OCI-LY3 (cell line): ENCODE results near the gene ZDHHC13.

Experiments used
- H2AFZ ChIP-seq: fragments of 200-600, 300-600 bp; shearing (Covaris generic); 2 replicates; pipeline ENCODE4 v1.6.0; 2014; ENCODE audit warnings: antibody characterized with exemption, low read depth, low read length
- H3K27ac ChIP-seq: fragments of 200-600, 300-600 bp; sonication (generic); 2 replicates; pipeline ENCODE4 v1.5.1; 2014; ENCODE audit warnings: mild to moderate bottlenecking, low read length, moderate library complexity, mixed read lengths
- H3K27me3 ChIP-seq: fragments of 200-600, 300-600 bp; sonication (generic); 2 replicates; pipeline ENCODE4 v1.6.1; 2014; ENCODE audit warnings: low read depth, low read length, mixed read lengths
- H3K36me3 ChIP-seq: fragments of 200-600, 300-600 bp; sonication (generic); replicated peaks from 2 replicates; pipeline ENCODE3; 2014; ENCODE audit warnings: low read depth, low read length, mixed read lengths
- H3K4me1 ChIP-seq: fragments of 300-600, 200-600 bp; sonication (generic); 2 replicates; pipeline ENCODE4 v1.6.1; 2014; ENCODE audit warnings: low read length, mixed read lengths
- H3K4me2 ChIP-seq: fragments of 200-600, 300-600 bp; sonication (generic); 2 replicates; pipeline ENCODE4 v1.6.1; 2014; ENCODE audit warnings: low read length, mixed read lengths
- H3K4me3 ChIP-seq: fragments of 300-600, 200-600 bp; sonication (generic); 2 replicates; pipeline ENCODE4 v1.5.1; 2014; ENCODE audit warnings: antibody characterized with exemption, mild to moderate bottlenecking, low read length, moderate library complexity
- H3K79me2 ChIP-seq: fragments of 300-600, 200-600 bp; shearing (Covaris generic); 2 replicates; pipeline ENCODE4 v1.6.1; 2014; ENCODE audit warnings: mild to moderate bottlenecking, low read length, mixed read lengths
- H3K9ac ChIP-seq: fragments of 300-600, 200-600 bp; shearing (Covaris generic); 2 replicates; pipeline ENCODE4 v1.6.0; 2014; ENCODE audit warnings: mild to moderate bottlenecking, low read length, moderate library complexity
- H3K9me3 ChIP-seq: fragments of 200-600, 300-600 bp; shearing (Covaris generic); 2 replicates; pipeline ENCODE4 v1.6.1; 2014; ENCODE audit warnings: low read length, mixed read lengths; ENCODE audit not compliant: insufficient read depth
- H4K20me1 ChIP-seq: fragments of 200-600, 300-600 bp; sonication (generic); 2 replicates; pipeline ENCODE4 v1.6.1; 2016; ENCODE audit warnings: low read length, mixed read lengths; ENCODE audit not compliant: insufficient read depth
- EZH2phosphoT487 ChIP-seq: fragments of 200-600 bp; shearing (Covaris generic); IDR thresholded peaks from 2 replicates; pipeline ENCODE4 v1.6.1; 2018; ENCODE audit warnings: antibody characterized with exemption, mixed run types, low read depth
- TF ChIP-seq, protein P1 (sequence below): fragments of 200-600, 300-600 bp; sonication (generic); IDR thresholded peaks from 2 replicates; pipeline ENCODE4 v1.5.1; 2014; ENCODE audit warnings: antibody characterized with exemption, low read length, low read depth

The ZDHHC13 gene, protein sequence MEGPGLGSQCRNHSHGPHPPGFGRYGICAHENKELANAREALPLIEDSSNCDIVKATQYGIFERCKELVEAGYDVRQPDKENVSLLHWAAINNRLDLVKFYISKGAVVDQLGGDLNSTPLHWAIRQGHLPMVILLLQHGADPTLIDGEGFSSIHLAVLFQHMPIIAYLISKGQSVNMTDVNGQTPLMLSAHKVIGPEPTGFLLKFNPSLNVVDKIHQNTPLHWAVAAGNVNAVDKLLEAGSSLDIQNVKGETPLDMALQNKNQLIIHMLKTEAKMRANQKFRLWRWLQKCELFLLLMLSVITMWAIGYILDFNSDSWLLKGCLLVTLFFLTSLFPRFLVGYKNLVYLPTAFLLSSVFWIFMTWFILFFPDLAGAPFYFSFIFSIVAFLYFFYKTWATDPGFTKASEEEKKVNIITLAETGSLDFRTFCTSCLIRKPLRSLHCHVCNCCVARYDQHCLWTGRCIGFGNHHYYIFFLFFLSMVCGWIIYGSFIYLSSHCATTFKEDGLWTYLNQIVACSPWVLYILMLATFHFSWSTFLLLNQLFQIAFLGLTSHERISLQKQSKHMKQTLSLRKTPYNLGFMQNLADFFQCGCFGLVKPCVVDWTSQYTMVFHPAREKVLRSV

GRCh38 chr11:19116971-19117759 is at the start of gene ZDHHC13:
Gene ZDHHC13, plus strand, starts transcription at chr11:19117168. Its CDS starts 82 bp downstream, at chr11:19117250.
- peak within 1 kb of the TSS; percentile 26; the same call in 1 of the 2 replicates for H3K27ac ChIP-seq
- TF ChIP-seq, protein P1, sequence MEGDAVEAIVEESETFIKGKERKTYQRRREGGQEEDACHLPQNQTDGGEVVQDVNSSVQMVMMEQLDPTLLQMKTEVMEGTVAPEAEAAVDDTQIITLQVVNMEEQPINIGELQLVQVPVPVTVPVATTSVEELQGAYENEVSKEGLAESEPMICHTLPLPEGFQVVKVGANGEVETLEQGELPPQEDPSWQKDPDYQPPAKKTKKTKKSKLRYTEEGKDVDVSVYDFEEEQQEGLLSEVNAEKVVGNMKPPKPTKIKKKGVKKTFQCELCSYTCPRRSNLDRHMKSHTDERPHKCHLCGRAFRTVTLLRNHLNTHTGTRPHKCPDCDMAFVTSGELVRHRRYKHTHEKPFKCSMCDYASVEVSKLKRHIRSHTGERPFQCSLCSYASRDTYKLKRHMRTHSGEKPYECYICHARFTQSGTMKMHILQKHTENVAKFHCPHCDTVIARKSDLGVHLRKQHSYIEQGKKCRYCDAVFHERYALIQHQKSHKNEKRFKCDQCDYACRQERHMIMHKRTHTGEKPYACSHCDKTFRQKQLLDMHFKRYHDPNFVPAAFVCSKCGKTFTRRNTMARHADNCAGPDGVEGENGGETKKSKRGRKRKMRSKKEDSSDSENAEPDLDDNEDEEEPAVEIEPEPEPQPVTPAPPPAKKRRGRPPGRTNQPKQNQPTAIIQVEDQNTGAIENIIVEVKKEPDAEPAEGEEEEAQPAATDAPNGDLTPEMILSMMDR: peak; percentile 56
- TF ChIP-seq EZH2phosphoT487: no peak
- no peaks in the 10 kb centered on the region for H3K9me3 ChIP-seq
- no peaks in the 10 kb centered on the region for H4K20me1 ChIP-seq
- H3K9ac ChIP-seq: peak within 1 kb of the TSS; percentile 93
- peak within 1 kb of the TSS; percentile 99 for H2AFZ ChIP-seq
- peaks cover 38% of the 10 kb centered on the region for H3K79me2 ChIP-seq
- H3K4me2 ChIP-seq: peak within 1 kb of the TSS; percentile 93
- H3K4me1 ChIP-seq: peaks cover 15% of the 10 kb centered on the region
- H3K4me3 ChIP-seq: peak within 1 kb of the TSS; percentile 93
- H3K36me3 ChIP-seq: peaks cover 8% of the 10 kb centered on the region
- no peaks in the 10 kb centered on the region; the same call in 1 of the 2 replicates for H3K27me3 ChIP-seq

- H3K9me3 ChIP-seq: no peaks in the 10 kb centered on the region
- no peaks in the 10 kb centered on the region for H3K36me3 ChIP-seq
- 0 out of 2 replicates have a peak, but pooled peaks cover 3% of the 10 kb centered on the region for H3K4me1 ChIP-seq
- peak overlapping the region; percentile 69 for H3K4me3 ChIP-seq
- H3K79me2 ChIP-seq: no peaks in the 10 kb centered on the region
- peak overlapping the region; percentile 77 for H3K4me2 ChIP-seq
- no peak overlapping the region for H3K27ac ChIP-seq
- H2AFZ ChIP-seq: 0 out of 2 replicates have a peak overlapping the region, but pooled peaks have one; percentile 78
- no peaks in the 10 kb centered on the region for H4K20me1 ChIP-seq
- TF ChIP-seq, protein P1: peak; percentile 99
- no peak for TF ChIP-seq EZH2phosphoT487
- no peak overlapping the region; the same call in 1 of the 2 replicates for H3K9ac ChIP-seq
- peaks cover 12% of the 10 kb centered on the region; the same call in 1 of the 2 replicates for H3K27me3 ChIP-seq
These were observed 45.7 kb upstream of the ZDHHC13 start for GRCh38 chr11:19071255-19071654.

DNA sequence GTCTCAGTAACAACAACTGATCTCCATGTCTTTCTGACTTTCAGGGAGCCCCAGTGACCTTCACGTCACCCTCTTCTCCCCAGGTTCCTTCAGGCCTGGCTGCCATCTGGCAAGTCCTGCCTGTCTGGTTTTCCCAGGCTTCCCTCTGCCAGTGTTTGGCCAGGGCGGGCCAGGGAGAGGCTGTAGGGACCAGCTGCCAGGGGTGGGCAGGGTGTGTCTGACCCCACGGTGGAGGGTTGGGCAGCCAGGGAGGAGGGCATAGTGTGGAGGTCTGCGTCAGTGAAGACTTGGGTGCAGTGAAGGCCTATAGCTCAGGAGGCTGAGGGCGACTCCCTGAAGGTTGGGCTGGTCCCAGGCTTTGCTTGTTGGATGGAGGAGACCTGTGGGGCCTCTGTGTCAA is 44.5 kb upstream of the ZDHHC13 start:
- H3K27ac ChIP-seq: no peak overlapping the region
- H4K20me1 ChIP-seq: no peaks in the 10 kb centered on the region
- H3K79me2 ChIP-seq: no peaks in the 10 kb centered on the region
- H3K4me1 ChIP-seq: 0 out of 2 replicates have a peak, but pooled peaks cover 3% of the 10 kb centered on the region
- no peak overlapping the region for H3K9ac ChIP-seq
- no peak overlapping the region for H3K4me3 ChIP-seq
- H3K4me2 ChIP-seq: no peak overlapping the region
- H3K9me3 ChIP-seq: no peaks in the 10 kb centered on the region
- TF ChIP-seq, protein P1: no peak
- TF ChIP-seq EZH2phosphoT487: no peak
- no peak overlapping the region for H2AFZ ChIP-seq
- H3K27me3 ChIP-seq: peaks cover 4% of the 10 kb centered on the region; the same call in 1 of the 2 replicates
- no peaks in the 10 kb centered on the region for H3K36me3 ChIP-seq
